ENCODE results near the gene ARHGEF25.
"Not testable (repeated sequence)": the region's sequence is repeated elsewhere in the genome, so short reads cannot be mapped to it uniquely, and the experiment has no call there.

ARHGEF25 gene

GRCh38 chr12:57640175-57641042 lies 29.2 kb downstream of the ARHGEF25 start:
- no peak for DNase-seq

- DNase-seq = no peak
Measured at GRCh38 chr12:57641699-57642442, 30.6 kb downstream of the ARHGEF25 start.

DNA sequence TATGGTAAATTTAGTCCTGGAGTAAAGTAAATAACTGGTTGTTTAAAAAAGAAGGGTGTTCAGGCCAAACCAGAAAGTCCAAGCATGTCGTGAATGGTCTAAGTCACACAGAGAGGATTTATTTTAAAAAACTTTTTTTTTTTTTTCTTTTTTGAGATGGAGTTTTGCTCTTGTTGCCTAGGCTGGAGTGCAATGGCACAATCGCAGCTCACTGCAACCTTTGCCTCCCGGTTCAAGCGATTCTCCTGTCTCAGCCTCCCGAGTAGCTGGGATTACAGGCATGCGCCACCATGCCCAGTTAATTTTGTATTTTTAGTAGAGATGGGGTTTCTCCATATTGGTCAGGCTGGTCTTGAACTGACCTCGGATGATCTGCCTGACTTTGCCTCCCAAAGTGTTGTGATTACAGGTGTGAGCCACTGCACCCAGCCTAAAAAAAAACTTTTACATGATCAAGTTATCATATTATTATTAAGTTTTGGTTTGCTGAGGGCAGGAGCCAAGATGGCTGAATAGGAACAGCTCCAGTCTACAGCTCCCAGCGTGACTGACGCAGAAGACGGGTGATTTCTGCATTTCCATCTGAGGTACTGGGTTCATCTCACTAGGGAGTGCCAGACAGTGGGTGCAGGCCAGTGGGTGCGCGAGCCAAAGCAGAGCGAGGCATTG lies 34.9 kb downstream of the ARHGEF25 start:
- peak; percentile 43 for DNase-seq

GRCh38 chr12:57646659-57647049 lies 35.4 kb downstream of the ARHGEF25 start:
- DNase-seq = not testable (repeated sequence)

- DNase-seq = no peak
Measured at GRCh38 chr12:57654042-57654441, 42.8 kb downstream of the ARHGEF25 start.

- DNase-seq = no peak
Measured at GRCh38 chr12:57655541-57656240, 44.5 kb downstream of the ARHGEF25 start.

- not testable (repeated sequence) for DNase-seq
Measured at GRCh38 chr12:57656408-57656807, 45.2 kb downstream of the ARHGEF25 start.

DNA sequence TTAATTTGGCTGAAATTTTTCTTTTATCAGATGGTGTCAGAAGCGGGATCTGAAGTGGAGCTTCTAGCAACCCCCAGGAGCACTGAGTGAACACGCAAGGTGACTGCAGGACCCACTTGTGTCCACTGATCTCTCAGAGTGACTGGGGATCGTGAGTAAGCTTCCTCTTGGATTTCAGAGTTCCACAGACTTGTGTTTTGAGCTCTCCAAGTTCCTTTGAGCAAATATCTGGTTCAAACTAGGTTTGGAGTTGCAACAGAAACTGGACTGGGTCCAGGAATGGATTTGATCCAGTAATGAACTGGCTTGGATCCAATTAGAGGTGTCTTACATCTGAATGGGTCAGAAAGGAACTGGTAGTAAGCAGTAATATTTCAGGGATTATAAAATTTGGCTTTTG lies 46.5 kb downstream of the ARHGEF25 start:
- no peak for DNase-seq

GRCh38 chr12:57658890-57659289 lies 47.7 kb downstream of the ARHGEF25 start:
- DNase-seq = no peak

- no peak for DNase-seq
Measured at GRCh38 chr12:57661376-57661775, 50.1 kb downstream of the ARHGEF25 start.

DNA sequence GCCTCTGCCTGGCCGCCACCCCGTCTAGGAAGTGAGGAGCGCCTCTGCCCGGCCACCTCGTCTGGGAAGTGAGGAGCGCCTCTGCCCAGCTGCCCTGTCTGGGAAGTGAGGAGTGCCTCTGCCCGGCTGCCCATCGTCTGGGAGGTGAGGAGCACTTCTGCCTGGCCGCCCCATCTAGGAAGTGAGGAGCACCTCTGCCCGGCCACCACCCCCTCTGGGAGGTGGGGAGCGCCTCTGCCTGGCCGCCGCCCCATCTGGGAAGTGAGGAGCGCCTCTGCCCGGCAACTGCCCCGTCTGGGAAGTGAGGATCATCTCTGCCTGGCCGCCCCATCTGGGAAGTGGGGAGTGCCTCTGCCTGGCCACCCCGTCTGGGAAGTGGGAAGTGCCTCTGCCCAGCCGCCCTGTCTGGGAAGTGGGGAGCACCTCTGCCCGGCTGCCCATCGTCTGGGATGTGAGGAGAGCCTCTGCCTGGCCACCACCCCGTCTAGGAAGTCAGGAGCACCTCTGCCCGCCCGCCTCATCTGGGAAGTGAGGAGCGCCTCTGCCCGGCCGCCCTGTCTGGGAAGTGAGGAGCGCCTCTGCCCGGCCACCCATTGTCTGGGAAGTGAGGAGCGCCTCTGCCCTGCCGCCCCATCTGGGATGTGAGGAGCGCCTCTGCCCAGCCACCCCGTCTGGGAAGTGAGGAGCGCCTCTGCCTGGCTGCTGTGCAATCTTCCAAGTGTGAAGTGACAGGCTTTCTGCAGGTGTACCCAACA lies 54.0 kb downstream of the ARHGEF25 start:
- DNase-seq = not testable (repeated sequence)

Data from fibroblast of skin of right biceps (primary cell).